Cerebellar nuclear complex (tissue), 1 donor: ENCODE measurements around the gene RAB12.
"Not testable (repeated sequence)": the region's sequence is repeated elsewhere in the genome, so short reads cannot be mapped to it uniquely, and the experiment has no call there.

Experiments
- DNase-seq, 2 experiments: peaks; one replicate each; lab custom pipeline; 2025; lab: John Stamatoyannopoulos, UW

RAB12 gene

DNA sequence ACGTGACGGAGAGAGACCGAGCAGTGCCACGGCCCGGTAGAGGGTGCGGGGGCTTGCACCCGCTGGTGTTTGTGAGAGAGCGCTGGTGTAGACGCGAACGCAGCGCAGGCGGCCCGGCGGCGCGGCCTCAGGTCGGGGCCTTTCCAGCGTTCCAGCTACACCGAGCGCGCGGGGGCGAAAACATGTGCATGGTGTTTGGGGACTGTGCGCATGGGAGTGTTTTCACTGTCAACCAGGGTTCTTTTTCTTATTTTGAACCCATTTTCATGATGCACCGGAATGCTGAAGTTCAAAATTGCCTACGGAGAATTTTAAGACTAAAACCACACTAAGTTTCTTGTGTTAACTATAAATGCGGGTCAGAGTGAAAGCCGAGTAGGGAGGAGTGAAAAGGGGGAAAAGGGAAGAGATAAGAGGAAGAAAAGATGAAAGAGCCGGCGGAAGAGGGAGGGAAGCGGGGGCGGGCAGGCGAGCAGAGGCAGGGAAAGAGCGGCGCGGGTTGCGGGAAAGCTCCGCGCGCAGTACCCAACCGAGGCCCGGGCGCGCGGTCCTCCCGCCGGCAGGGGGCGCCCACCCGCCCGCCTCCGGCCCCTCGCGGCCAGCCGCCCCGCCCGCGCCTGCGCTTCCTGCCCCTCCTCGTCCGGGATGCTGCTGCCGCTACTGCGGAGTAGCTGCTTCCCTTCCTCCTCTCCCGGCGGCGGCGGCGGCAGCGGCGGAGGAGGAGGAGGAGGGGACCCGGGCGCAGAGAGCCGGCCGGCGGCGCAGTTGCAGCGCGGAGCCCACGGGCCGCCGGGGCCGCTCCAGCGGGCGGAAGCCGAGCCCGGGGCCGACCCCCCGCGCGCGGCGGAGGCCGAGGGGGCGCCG, at the start of gene RAB12:
TSS of gene RAB12 (plus strand) at position 643 of the 864 bp plus-strand sequence. CDS start at position 646, 3 bp downstream.
- DNase-seq, result no peak

- no peak for DNase-seq
Measured at GRCh38 chr18:8559612-8560186, 49.5 kb upstream of the RAB12 start.

GRCh38 chr18:8561123-8561910, 47.9 kb upstream of the RAB12 start:
- no peak for DNase-seq

GRCh38 chr18:8562070-8562469, 47.2 kb upstream of the RAB12 start:
- peak in 1 of 2 experiments; percentile 9 for DNase-seq

- DNase-seq, result peak in 1 of 2 experiments; percentile 23
Measured at GRCh38 chr18:8562919-8563318, 46.3 kb upstream of the RAB12 start.

DNA sequence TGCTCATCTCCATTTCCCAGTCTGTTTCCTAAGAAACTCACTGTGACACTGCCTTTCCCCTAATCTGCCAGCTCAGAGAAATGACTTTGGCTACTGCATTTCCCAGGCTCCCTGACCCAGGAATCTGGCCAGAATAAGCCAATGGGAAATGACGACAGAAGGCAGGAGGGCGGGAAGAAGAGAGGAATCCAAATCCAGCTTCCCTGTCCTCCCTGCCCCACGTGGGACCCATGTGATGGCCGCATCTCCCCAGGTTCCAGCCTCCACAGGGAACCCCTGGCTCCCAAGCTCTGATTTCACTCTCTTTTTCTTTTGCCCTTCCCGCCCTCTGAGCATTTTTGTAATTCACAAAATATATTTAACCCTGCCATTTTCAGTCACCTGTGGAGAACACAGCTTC, 37.8 kb upstream of the RAB12 start:
- no peak for DNase-seq

DNA sequence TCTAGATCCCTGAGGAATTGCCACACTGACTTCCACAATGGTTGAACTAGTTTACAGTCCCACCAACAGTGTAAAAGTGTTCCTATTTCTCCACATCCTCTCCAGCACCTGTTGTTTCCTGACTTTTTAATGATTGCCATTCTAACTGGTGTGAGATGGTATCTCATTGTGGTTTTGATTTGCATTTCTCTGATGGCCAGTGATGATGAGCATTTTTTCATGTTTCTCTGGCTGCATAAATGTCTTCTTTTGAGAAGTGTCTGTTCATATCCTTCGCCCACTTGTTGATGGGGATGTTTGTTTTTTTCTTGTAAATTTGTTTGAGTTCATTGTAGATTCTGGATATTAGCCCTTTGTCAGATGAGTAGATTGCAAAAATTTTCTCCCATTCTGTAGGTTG, 35.5 kb upstream of the RAB12 start:
- DNase-seq, result not testable (repeated sequence)

DNA sequence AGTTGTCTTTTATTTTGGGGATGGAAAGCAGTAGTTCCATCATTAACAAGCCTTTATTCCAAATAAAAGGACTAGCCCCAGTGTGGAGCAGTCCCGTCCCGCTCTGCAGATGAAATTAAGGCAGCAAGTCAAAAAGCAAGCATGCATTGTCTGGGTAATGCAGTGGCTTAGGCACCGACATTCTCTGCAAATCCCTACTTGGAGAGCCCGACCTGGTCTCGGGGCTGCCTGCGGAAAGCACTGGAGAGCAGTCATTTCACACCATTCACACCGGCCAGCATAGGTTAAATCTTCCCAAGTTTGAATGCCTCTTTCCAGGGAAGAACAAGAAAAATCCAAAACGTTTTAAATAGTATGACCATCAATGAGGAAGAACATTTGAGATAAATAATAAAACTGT, 24.4 kb upstream of the RAB12 start:
- no peak for DNase-seq

GRCh38 chr18:8586941-8587340, 22.3 kb upstream of the RAB12 start:
- no peak for DNase-seq

DNA sequence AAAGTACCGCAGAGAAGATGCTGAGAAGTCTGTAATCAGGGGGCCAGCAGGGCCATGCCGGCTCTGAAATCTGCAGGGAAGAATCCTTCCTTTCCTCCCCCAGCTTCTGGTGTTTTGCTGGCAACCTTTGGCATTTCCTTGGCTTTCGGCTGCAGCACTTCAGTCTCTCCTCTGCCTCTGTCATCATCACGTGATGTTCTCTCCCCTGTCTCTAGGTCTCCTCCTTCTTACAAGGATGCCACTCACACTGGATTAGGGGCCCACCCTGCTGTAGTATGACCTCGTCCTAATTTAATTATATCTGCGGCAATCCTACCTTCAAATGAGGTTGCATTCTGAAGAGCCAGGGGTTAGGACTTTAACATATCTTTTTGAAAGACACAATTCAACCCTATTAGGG, 13.8 kb upstream of the RAB12 start:
- no peak for DNase-seq

GRCh38 chr18:8601277-8602032, 7.8 kb upstream of the RAB12 start:
- DNase-seq, result no peak

- no peak for DNase-seq
Measured at GRCh38 chr18:8602040-8602439, 7.2 kb upstream of the RAB12 start.

DNA sequence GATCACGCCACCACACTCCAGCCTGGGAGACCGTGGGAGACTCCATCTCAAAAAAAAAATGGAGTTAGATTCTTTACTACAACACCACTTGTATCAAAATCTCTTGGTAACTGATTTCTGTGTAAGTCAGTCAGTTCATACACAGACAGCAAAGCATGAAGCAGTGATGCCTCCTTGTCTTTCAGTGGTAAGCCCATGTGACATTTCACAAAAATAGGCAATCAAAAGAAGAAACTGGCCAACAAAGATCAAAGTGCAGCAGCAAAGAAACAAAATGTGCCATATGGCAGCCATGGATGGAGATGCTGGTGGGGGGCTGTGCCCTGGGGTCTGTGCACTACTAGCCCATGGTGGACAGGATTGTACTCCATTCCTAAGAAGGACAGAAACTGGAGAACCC, 6.7 kb upstream of the RAB12 start:
- no peak for DNase-seq

- DNase-seq, result no peak
Measured at GRCh38 chr18:8603663-8604520, 5.3 kb upstream of the RAB12 start.

DNA sequence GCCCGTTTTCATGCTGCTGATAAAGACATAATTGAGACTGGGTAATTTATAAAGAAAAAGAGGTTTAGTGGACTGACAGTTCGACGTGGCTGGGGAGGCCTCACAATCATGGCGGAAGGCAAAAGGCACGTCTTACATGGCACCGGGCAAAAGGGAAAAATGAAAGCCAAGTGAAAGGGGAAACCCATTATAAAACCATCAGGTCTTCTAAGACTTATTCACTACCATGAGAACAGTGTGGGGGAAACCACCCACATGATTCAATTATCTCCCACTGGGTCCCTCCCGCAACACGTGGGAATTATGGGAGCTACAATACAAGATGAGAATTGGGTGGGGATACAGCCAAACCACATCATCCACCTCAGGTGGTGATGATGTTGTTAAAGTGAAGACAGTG, 3.3 kb upstream of the RAB12 start:
- DNase-seq, result no peak

- DNase-seq, result no peak
Measured at GRCh38 chr18:8607776-8608742, 1.2 kb upstream of the RAB12 start.

- DNase-seq, result no peak
Measured at GRCh38 chr18:8609659-8610458, 622 bp downstream of the RAB12 start.

GRCh38 chr18:8610459-8610851, 1.2 kb downstream of the RAB12 start:
- no peak for DNase-seq
